Activated B cell treated with CpG ODN at 0.5 μM for 24 hours (primary cell): ENCODE results near the gene GALNT10. TPM values are rescaled to one million over a fixed set of nuclear protein-coding genes. Genes with fewer than 3 reads are reported as not detected.

Experiments
- ATAC-seq: fragments of 200-7000 bp; cut with Tn5 transposase; one replicate; pipeline ENCODE4 v1.10.0; 2021; ENCODE audit warnings: low read depth, mild to moderate bottlenecking, moderate library complexity
- CTCF ChIA-PET: fragments of 350-600 bp; sonication (Branson Sonifier 250); formaldehyde crosslinking; loops from one replicate; lab custom pipeline; 2021; ENCODE audit warnings: antibody characterized with exemption; lab: Charles Lee
- POLR2A ChIA-PET: fragments of 350-600 bp; sonication (Branson Sonifier 250); formaldehyde crosslinking; loops from one replicate; lab custom pipeline; 2021; ENCODE audit warnings: antibody characterized with exemption; lab: Charles Lee
- DNase-seq: peaks from one replicate; pipeline ENCODE4 v3.0.0; 2022
- H3K27ac Mint-ChIP-seq: one replicate; pipeline ENCODE4 v1.8.0; 2020; ENCODE audit warnings: mixed read lengths
- H3K27me3 Mint-ChIP-seq: one replicate; pipeline ENCODE4 v1.8.0; 2021; ENCODE audit warnings: mixed read lengths
- H3K36me3 Mint-ChIP-seq: one replicate; pipeline ENCODE4 v1.8.0; 2021; ENCODE audit warnings: low read depth, mixed read lengths
- H3K4me1 Mint-ChIP-seq: one replicate; pipeline ENCODE4 v1.8.0; 2021; ENCODE audit warnings: mixed read lengths
- H3K4me3 Mint-ChIP-seq: one replicate; pipeline ENCODE4 v1.8.0; 2020; ENCODE audit warnings: mild to moderate bottlenecking, mixed read lengths
- H3K9me3 Mint-ChIP-seq: one replicate; pipeline ENCODE4 v1.8.0; 2020; ENCODE audit warnings: mixed read lengths
- intact Hi-C: fragments of 100-400 bp; cut with micrococcal nuclease; formaldehyde crosslinking; loops from one replicate; pipeline ENCODE4 v1.15.1; 2024
- total RNA-seq: library from RNA; stranded (reverse); gene quantifications from 2 replicates; pipeline ENCODE4 v1.2.3, GENCODE V29; 2022
- TF ChIP-seq, protein P1 (sequence below): fragments of 200-600 bp; IDR thresholded peaks from one replicate; pipeline ENCODE4 v1.8.0; 2022; ENCODE audit warnings: antibody characterized with exemption, mild to moderate bottlenecking

The GALNT10 gene
- total RNA-seq, 1 donor from 2014 or later, result 41.5 TPM

DNA sequence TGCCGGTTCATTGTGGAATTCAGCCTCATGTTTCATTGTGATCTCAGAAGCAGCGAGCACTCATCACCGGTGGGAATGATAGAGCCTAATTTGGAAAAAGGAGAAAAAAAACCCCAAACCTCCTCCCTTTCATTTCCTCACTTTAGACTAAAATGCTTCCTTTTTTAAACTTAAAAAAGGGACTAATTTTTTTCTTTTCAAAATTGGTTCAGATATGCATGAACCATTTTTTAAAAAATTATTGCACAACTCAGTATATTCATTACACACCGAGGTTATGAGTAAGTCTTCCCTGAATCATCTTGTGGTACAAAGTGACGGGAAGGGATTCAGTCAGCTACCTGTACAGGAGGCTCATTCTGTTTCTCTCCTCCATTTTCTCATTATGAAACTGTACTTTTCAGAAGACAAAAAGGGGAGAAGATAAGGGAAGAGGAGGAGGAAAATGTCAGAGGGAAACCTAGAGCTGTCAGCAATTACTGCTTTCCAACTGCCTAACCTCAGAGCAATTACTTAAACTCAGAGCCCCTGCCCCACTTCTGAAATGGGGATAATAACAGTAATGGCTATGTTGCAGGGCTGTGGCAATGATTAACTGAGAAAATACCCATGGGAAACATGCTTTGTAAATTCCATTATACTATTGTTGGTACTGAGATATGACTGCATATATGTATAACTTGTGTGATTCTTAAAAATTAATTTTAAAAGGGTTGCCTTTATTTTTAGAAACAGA lies 24.0 kb downstream of the GALNT10 start:
- peak overlapping the region; percentile 54 for H3K27ac Mint-ChIP-seq
- intact Hi-C loops, result no loop called here
- no peaks in the 10 kb centered on the region for H3K9me3 Mint-ChIP-seq
- CTCF ChIA-PET, result no interaction called here
- peaks cover 49% of the 10 kb centered on the region for H3K4me1 Mint-ChIP-seq
- H3K4me3 Mint-ChIP-seq, result no peak overlapping the region
- peaks cover 40% of the 10 kb centered on the region for H3K36me3 Mint-ChIP-seq
- POLR2A ChIA-PET, result no interaction called here
- no peaks in the 10 kb centered on the region for H3K27me3 Mint-ChIP-seq
- TF ChIP-seq, protein P1, sequence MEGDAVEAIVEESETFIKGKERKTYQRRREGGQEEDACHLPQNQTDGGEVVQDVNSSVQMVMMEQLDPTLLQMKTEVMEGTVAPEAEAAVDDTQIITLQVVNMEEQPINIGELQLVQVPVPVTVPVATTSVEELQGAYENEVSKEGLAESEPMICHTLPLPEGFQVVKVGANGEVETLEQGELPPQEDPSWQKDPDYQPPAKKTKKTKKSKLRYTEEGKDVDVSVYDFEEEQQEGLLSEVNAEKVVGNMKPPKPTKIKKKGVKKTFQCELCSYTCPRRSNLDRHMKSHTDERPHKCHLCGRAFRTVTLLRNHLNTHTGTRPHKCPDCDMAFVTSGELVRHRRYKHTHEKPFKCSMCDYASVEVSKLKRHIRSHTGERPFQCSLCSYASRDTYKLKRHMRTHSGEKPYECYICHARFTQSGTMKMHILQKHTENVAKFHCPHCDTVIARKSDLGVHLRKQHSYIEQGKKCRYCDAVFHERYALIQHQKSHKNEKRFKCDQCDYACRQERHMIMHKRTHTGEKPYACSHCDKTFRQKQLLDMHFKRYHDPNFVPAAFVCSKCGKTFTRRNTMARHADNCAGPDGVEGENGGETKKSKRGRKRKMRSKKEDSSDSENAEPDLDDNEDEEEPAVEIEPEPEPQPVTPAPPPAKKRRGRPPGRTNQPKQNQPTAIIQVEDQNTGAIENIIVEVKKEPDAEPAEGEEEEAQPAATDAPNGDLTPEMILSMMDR, result no peak
- ATAC-seq (peak; percentile 14), DNase-seq (no peak)

- POLR2A ChIA-PET, result no interaction called here
- Mint-ChIP-seq H3K4me3 (no peak overlapping the region), H3K36me3 (peaks cover 45% of the 10 kb centered on the region), H3K4me1 (peaks cover 43% of the 10 kb centered on the region), H3K9me3 (no peaks in the 10 kb centered on the region), H3K27ac (peak overlapping the region; percentile 35), H3K27me3 (no peaks in the 10 kb centered on the region)
- CTCF ChIA-PET, result interaction anchor here (1.0 kb wide), 1 partner anchor 26 kb away, joined by 4 read pairs; no protein-coding TSS in a partner anchor
- DNase-seq (no peak), ATAC-seq (no peak)
- TF ChIP-seq, protein P1, result no peak
- intact Hi-C loops, result no loop called here
Observed at GRCh38 chr5:154215571-154216325, 25.2 kb downstream of the GALNT10 start.

GRCh38 chr5:154217462-154217861 lies 26.9 kb downstream of the GALNT10 start:
- TF ChIP-seq, protein P1, result no peak
- intact Hi-C loops, result no loop called here
- ChIA-PET POLR2A (no interaction called here), CTCF (no interaction called here)
- Mint-ChIP-seq H3K4me1 (peaks cover 41% of the 10 kb centered on the region), H3K27me3 (no peaks in the 10 kb centered on the region), H3K4me3 (no peak overlapping the region), H3K9me3 (no peaks in the 10 kb centered on the region), H3K27ac (no peak overlapping the region), H3K36me3 (peaks cover 40% of the 10 kb centered on the region)
- DNase-seq, result no peak
- ATAC-seq, result no peak

DNA sequence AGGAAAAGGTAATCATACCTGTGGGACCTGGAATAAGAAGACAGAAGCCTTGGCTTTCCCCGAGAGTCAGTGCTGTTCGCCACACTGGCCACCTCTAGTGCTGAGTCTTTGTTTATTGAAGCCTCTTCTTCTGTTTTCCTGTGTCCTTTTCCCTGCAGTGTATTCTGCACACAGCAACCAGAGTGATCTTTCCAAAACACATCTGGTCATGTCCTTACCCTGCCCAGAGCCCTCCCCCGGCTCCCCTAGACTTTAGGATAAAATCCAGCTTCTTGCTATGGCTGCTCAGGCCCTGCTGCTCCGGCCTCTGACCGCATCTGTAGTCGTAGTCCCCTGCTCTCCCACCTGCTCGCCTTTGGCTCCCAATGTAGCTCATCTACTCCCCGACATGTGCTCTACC lies 28.3 kb downstream of the GALNT10 start:
- ChIA-PET CTCF (no interaction called here), POLR2A (no interaction called here)
- TF ChIP-seq, protein P1, result no peak
- no peaks in the 10 kb centered on the region for H3K9me3 Mint-ChIP-seq
- H3K4me1 Mint-ChIP-seq, result peaks cover 40% of the 10 kb centered on the region
- peak overlapping the region; percentile 5 for H3K27ac Mint-ChIP-seq
- no peak for DNase-seq
- intact Hi-C loops, result no loop called here
- H3K4me3 Mint-ChIP-seq, result no peak overlapping the region
- peaks cover 38% of the 10 kb centered on the region for H3K36me3 Mint-ChIP-seq
- H3K27me3 Mint-ChIP-seq, result no peaks in the 10 kb centered on the region
- no peak for ATAC-seq

DNA sequence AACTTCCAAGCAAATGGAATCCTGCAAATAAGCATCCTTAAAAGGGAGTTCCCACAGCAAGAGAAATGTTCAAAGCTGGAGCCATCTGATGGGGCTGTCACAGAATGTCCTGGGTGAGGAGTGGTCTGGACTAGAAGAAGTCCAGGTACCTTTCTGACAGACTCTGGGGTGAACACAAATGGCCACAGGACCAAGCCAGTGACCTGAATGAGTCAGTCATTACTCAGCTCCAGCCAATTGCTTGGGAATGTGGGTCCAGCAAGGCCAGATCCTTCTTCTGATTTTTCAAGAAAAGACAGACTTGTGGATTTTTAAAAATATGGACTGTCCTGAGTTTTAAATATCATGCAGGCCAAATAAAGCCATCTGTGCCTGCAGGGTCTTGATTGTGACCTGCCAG lies 30.1 kb downstream of the GALNT10 start:
- no peak overlapping the region for H3K4me3 Mint-ChIP-seq
- H3K27me3 Mint-ChIP-seq, result no peaks in the 10 kb centered on the region
- POLR2A ChIA-PET, result no interaction called here
- H3K4me1 Mint-ChIP-seq, result peaks cover 31% of the 10 kb centered on the region
- no peak for ATAC-seq
- intact Hi-C loops, result loop anchor here (1.0 to 2.0 kb wide), 2 partner anchors 18 to 30 kb away; partner anchors contain the start of gene GALNT10
- DNase-seq, result no peak
- H3K9me3 Mint-ChIP-seq, result peaks cover 1% of the 10 kb centered on the region
- TF ChIP-seq, protein P1, result no peak
- peaks cover 29% of the 10 kb centered on the region for H3K36me3 Mint-ChIP-seq
- H3K27ac Mint-ChIP-seq, result peak overlapping the region; percentile 82
- CTCF ChIA-PET, result no interaction called here
